Measurements from ENCODE around the gene VAC14. TPM values are rescaled to one million over a fixed set of nuclear protein-coding genes. Genes with fewer than 3 reads are reported as not detected.

VAC14 gene
- total and polyA plus RNA-seq, 2 of the 8 experiments (the other 6 are each of a cell fraction or from before 2014, with no cell fraction given), result 56.0 to 108 TPM

DNA sequence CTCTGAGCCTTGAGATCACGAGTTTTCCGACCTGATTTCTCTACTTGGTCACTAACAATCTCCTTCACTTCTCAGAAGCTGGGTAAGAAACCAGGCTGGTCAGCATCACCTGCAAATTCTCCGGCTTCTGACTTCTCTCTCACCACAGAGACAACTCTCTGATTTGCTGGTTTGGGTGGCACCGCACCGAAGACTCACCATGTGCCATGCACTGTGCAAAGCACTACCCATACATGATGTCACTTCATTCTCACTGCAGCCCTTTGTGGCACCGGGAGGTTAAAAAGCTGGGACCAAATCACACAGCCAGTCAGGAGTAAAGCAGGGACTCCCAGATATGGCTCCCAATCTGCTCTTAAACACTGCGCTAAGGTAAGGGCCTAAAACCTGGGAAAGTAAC, 647 bp downstream of the VAC14 start:
- Histone ChIP-seq H4K20me1 (replicated peaks in 1 of 2; ENCODE audit: control insufficient read depth in 1 of 2, insufficient read depth in 2 of 2, low read length in 2 of 2) (peaks cover 3 to 4% of the 10 kb centered on the region in 2 experiments), H2BK15ac (ENCODE audit: low read length) (no peak overlapping the region), H3K4me2 (ENCODE audit: insufficient read depth in 1 of 2, low read depth in 2 of 2, low read length in 2 of 2) (peak overlapping the region; percentile 91 to 98), H3K14ac (ENCODE audit: insufficient read length) (no peak overlapping the region), H2BK12ac (ENCODE audit: low read depth, low read length) (no peak overlapping the region), H2BK5ac (ENCODE audit: low read depth, low read length) (no peak overlapping the region), H3K9ac (replicated peaks in 1 of 4; ENCODE audit: extremely low read depth in 1 of 4, low read depth in 3 of 4, low read length in 3 of 4) (peak overlapping the region; percentile 75 to 93 (median 86)), H4K8ac (ENCODE audit: extremely low read depth, insufficient read depth, low read length) (peak overlapping the region; percentile 97), H3K27me3 (replicated peaks in 1 of 4; ENCODE audit: control insufficient read depth in 3 of 4, extremely low read depth in 1 of 4, insufficient read depth in 3 of 4, low read length in 3 of 4) (peaks cover 0 to 10% (median 2%) of the 10 kb centered on the region in 4 experiments; a peak in 4 of 7 replicates), H3K4me1 (replicated peaks in 1 of 4; ENCODE audit: control insufficient read depth in 3 of 4, insufficient read depth in 4 of 4, low read length in 3 of 4) (peaks cover 1 to 5% (median 3%) of the 10 kb centered on the region in 4 experiments; a peak in 5 of 7 replicates), H2BK20ac (ENCODE audit: low read length) (no peak overlapping the region), H3K23ac (ENCODE audit: insufficient read length) (no peak overlapping the region), H3K23me2 (ENCODE audit: low read depth, low read length) (peaks cover 8% of the 10 kb centered on the region), H4K91ac (replicated peaks; ENCODE audit: insufficient read length, low read length) (no peak overlapping the region), H3K9me3 (ENCODE audit: insufficient read depth in 2 of 2, low read depth in 1 of 2, low read length in 1 of 2) (no peaks in the 10 kb centered on the region), H2AFZ (ENCODE audit: low read length) (peak overlapping the region; percentile 9; the same call in 1 of the 2 replicates), H3K79me2 (ENCODE audit: control insufficient read depth in 1 of 2, insufficient read depth in 2 of 2, low read length in 2 of 2) (peaks cover 14 to 51% of the 10 kb centered on the region in 2 experiments), H3K18ac (ENCODE audit: extremely low read depth, low read length) (no peak overlapping the region), H3K4ac (replicated peaks; ENCODE audit: insufficient read length, low read depth, low read length) (peak overlapping the region; percentile 32), H2AK5ac (ENCODE audit: low read depth, low read length) (no peak overlapping the region), H3K27ac (ENCODE audit: low read depth, low read length) (peak overlapping the region; percentile 66), H3K36me3 (ENCODE audit: control insufficient read depth in 2 of 4, insufficient read depth in 4 of 4, low read length in 3 of 4) (peaks cover 0 to 8% (median 0%) of the 10 kb centered on the region in 4 experiments; a peak in 2 of 8 replicates), H3K4me3 (ENCODE audit: extremely low read depth in 1 of 4, insufficient read depth in 2 of 4, low read depth in 3 of 4, low read length in 4 of 4) (peak overlapping the region; percentile 94 to 100 (median 95)), H2BK120ac (replicated peaks; ENCODE audit: low read depth, low read length) (no peak overlapping the region), H3K56ac (replicated peaks; ENCODE audit: insufficient read length, low read depth, low read length) (no peak overlapping the region), H3K79me1 (ENCODE audit: low read depth, low read length) (peaks cover 21% of the 10 kb centered on the region), H4K5ac (ENCODE audit: insufficient read length, low read depth, low read length) (no peak overlapping the region)
- TF ChIP-seq CREB1 (IDR thresholded peaks at IDR 0.05), result no peak
- no peak for TF ChIP-seq SIX5 (IDR thresholded peaks at IDR 0.05; ENCODE audit: low read depth, low read length)
- TF ChIP-seq CTBP2 (IDR thresholded peaks at IDR 0.05; ENCODE audit: borderline replicate concordance, insufficient read depth, insufficient read length, low read length), result no peak
- no peak for TF ChIP-seq TEAD4 (IDR thresholded peaks at IDR 0.05; ENCODE audit: low read depth, low read length)
- TF ChIP-seq CHD2 (IDR thresholded peaks at IDR 0.05; ENCODE audit: low read length), result no peak
- no peak for TF ChIP-seq TCF12 (IDR thresholded peaks at IDR 0.05; ENCODE audit: low read depth, low read length)
- TF ChIP-seq, protein P1, sequence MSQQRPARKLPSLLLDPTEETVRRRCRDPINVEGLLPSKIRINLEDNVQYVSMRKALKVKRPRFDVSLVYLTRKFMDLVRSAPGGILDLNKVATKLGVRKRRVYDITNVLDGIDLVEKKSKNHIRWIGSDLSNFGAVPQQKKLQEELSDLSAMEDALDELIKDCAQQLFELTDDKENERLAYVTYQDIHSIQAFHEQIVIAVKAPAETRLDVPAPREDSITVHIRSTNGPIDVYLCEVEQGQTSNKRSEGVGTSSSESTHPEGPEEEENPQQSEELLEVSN (IDR thresholded peaks at IDR 0.05), result no peak
- no peak for TF ChIP-seq TAF1 (IDR thresholded peaks at IDR 0.05; ENCODE audit: low read depth, low read length)
- TF ChIP-seq KDM5A (IDR thresholded peaks at IDR 0.05; ENCODE audit: low read length), result no peak
- no peak for TF ChIP-seq SP1 (IDR thresholded peaks at IDR 0.05; ENCODE audit: low read depth, low read length)
- no peak for TF ChIP-seq RAD21 (IDR thresholded peaks at IDR 0.05 in 1 of 2, conservative IDR thresholded peaks at IDR 0.05 in 1 of 2; ENCODE audit: low read depth in 2 of 2, low read length in 2 of 2)
- no peak for TF ChIP-seq SIRT6 (IDR thresholded peaks at IDR 0.05; ENCODE audit: low read length)
- TF ChIP-seq JUND (IDR thresholded peaks at IDR 0.05; ENCODE audit: low read length), result no peak
- no peak for TF ChIP-seq POLR2A (IDR thresholded peaks at IDR 0.05; ENCODE audit: control extremely low read depth in 1 of 2, low read depth in 2 of 2, low read length in 2 of 2)
- no peak for TF ChIP-seq SP2 (IDR thresholded peaks at IDR 0.05; ENCODE audit: low read length)
- ChIA-PET POLR2A (ENCODE audit: partially characterized antibody) (interaction anchor here (1.6 to 3.2 kb wide), 4 partner anchors 9 to 113 kb away, joined by 3 to 19 read pairs (median 4); no protein-coding TSS in a partner anchor), CTCF (ENCODE audit: partially characterized antibody) (interaction anchor here (0.6 to 2.1 kb wide), 3 partner anchors 16 to 29 kb away, joined by 3 to 7 read pairs (median 3); no protein-coding TSS in a partner anchor)
- no peak for DNase-seq (ENCODE audit: low read depth in 1 of 2, low spot score in 2 of 2)
- FAIRE-seq, result no peak
- 33% methylated on average over 7 of the region's 7 CpGs; no CpG with 5 or more reads in 1 of the 2 experiments for WGBS, 2 experiments (ENCODE audit: extremely low coverage in 1 of 2, insufficient coverage in 1 of 2, insufficient read length in 1 of 2, insufficient replicate concordance in 2 of 2, low coverage in 1 of 2, low lambda C conversion rate in 2 of 2, missing lambda C conversion rate in 1 of 2)
